Renal cortex interstitium (tissue), 11 donors: Measurements from ENCODE around the gene KY. TPM values are rescaled to one million over a fixed set of nuclear protein-coding genes. Genes with fewer than 3 reads are reported as not detected.

Source experiments
- DNase-seq, 11 donors: peaks; one replicate each; pipeline ENCODE4 v3.0.0-alpha.2; 2013; ENCODE audit warnings: low read depth in 9 of 11, low spot score in 4 of 11; ENCODE audit errors: extremely low read depth in 1 of 11
- polyA plus RNA-seq, 3 donors: library from polyadenylated mRNA; unstranded; fragments of 120-200 nt; gene quantifications; one replicate each; pipeline ENCODE4 v1.2.1, GENCODE V29; 2013; ENCODE audit not compliant: insufficient read length in 3 of 3

The KY gene
- polyA plus RNA-seq, 3 donors: 1.3 to 1.6 (median 1.4) TPM

DNA sequence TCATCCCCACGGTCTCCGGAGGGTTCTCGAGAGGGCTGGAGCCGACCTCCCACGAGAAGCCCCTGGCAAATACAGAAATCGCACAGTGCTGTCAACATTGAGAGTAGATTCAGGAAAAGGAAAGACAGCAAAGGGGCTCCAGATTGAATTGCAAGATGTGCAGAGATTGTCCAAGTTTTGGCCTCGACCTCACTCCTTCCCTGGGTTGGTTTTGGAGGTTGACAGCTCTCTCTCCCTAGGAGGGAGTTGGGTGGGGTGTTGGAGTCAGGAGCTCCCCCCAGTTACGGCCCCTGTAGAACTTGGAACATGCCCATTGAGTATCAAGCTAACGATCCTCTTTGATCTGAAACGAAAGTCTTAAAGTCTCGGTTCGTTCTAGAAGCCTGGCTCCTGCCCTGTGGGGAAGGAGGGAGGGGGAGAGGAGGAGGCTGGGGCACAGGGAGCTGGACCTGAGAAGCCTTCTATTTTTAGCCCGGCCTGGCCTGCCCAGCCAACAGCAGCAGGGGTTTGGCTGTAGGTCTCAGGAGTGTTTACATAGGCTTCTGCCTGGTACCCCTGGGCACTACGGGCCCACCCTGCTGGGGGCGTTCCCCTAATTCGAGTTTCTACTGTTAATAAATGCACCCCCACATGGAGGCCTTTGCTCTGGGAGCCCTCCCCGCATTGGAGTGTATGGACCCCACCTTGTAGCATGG lies 672 bp upstream of the KY start:
- peak in 2 of 11 donors; percentile 14 to 20 for DNase-seq

DNA sequence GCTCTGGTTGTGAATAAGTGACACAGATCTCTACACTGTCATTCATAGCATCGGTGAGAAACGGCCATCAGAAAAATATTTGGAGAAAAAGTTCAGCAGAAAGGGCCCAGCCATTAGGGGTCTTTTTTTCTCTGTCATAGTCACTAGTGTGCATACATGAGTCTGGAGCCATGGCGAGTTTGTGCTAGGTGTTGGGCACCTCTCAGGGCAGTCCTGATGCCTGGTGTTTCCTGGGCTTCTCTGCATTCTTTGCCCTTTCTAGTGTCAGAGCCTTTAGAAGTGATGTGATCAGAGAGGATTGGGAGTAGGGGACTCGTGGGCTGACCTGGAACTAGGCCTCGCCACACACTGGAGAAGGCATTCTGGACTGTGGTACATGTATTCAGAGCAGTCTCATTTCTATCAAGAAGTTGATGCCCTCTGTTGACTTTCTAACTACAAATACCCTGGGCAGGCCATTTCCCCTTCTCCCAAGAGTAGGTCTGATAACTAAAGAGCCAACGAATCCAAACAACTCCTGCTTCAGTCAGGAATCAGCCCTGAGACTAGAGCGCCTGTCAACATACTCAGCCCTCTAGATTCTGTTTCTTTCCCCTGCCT lies 1.6 kb downstream of the KY start:
- DNase-seq: no peak

DNA sequence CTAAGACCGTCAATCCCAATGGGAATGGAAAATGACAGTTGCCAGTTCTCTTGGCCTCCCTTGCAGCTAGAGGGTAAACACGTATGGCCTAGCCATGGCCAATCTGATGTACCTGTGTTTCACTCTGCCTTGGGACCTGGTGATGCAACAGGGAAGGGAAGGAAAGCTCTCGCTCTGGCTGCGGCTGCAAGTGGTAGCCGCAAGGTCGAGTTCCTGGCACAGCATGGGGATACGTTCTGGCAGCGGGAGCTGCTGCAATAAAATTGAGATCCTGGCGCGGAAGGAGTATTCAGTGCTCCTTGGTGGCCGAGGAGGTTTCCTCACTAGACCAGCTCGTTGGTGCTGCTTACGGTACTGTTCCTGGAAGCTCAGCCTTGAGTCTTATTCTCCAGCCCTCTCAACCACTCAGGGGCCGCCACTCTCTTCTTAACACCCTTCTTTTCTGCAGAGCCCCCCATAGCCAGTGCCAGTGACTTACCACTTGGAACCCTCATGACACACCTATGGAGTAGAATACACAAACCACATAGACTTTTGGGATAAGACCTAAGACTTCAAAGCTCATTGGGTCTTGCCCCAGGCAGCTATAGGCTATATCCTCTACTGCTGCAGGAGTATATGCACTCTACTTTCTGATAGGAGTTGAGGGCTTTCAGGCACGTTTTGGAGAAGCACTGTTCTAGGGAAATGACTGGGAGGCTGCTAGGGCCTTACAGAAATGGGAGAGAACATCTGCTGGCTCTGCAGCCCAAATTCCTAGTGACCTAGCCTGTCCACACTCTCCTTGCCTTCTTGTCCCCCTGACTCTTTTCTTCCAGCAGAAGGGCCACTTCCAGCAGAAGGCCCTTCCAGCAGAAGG lies 2.7 kb downstream of the KY start:
- no peak for DNase-seq

DNA sequence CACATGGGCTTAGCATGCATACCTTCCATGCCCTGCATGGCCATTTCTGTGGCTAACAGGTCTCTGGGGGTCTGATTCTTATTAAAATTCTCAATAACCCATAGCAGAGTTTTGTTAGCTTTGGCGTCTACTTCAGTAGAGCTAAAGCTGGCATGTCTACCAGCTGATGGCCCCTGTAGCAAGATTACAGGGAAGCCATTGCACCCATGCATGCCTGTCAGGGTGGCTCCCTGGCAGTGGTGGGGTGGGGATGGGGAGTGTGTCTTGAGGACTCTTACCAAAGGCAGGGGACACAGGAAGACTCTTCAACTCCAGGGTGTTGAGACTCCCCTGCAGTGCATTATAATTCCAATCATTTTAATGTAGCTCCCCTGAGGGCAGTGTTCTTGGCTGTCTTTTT lies 4.7 kb downstream of the KY start:
- no peak for DNase-seq

DNA sequence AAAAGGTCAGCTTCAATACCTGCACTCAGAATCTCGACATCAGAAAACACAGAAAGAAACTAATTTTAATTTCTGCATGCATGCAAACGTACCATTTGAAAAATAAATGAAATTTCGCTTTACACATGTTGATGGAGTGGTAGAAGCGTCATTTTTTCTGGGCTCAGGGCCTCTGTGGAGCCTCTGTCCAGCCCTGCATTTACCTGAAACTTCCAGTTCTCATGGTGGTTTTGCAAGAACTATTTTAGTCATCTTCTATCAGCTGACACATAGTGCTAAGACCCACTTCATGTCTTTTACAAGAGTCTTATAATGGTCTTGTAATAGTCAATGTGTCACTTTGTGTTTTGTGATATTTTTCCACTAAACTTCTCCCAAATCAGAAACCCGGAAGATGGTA lies 5.3 kb downstream of the KY start:
- DNase-seq: no peak

DNA sequence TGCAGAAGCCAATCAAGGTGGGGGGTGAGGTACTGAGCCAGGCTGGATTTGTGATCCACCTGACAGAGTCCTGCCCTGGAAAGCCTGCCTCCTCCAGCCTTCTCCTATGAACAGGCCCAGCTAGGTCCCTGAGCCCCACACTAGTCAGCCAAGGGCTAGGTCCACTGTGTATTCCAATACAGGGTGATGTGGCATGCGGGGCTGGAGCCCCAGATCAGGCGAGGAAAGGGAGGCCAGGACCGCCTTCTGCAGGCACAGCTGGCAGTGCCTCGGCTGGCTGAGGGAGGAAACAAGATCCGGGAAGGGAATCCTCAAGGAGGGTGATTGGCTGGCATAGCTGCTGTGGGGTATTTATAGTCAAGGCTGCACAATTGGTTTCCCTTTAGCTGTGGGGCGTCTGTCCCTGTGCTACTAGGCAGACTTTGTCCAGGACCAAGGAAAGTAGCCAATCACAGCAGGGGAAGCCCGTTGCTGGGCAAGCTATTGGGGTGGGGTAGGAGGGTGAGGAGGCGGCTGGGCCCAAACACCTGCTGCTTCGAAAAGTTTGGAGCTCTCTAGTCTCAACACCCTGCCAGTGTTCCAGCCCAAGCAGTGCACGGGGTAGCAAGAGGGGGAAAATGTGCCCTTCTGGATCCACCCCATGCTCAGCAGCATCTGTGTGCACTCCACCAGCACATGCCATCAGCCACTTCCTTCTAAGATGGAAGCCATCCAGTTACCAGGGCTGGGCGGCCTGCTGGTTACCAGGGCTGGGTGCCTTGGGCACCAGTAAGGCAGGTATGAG lies 5.9 kb downstream of the KY start:
- peak in 1 of 11 donors; percentile 29 for DNase-seq

DNA sequence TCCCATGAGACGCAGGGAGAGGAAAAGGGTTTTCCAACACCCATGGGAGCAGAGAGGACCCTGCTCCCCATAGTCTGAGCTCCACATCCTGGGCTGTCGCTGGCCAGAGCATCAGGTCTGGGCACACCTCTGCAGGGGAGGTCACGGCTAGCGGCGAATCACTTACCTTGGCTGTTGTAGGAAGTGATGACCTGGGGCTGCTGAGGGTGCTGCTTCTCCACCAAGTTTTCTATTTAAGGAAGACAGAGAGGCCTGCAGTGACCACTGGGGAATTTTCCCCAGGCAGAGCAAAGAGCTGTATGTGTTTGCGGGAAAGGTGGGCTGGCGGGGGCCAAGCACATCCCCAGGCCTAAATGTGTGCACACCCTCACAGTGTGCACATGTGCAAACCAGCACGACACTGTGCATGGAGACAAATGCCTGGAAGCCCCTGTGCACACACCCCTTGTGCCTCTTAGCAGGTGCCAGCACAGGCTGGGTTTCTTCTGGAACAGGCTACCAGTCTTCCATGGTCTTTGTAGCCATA lies 7.6 kb downstream of the KY start:
- no peak for DNase-seq

DNA sequence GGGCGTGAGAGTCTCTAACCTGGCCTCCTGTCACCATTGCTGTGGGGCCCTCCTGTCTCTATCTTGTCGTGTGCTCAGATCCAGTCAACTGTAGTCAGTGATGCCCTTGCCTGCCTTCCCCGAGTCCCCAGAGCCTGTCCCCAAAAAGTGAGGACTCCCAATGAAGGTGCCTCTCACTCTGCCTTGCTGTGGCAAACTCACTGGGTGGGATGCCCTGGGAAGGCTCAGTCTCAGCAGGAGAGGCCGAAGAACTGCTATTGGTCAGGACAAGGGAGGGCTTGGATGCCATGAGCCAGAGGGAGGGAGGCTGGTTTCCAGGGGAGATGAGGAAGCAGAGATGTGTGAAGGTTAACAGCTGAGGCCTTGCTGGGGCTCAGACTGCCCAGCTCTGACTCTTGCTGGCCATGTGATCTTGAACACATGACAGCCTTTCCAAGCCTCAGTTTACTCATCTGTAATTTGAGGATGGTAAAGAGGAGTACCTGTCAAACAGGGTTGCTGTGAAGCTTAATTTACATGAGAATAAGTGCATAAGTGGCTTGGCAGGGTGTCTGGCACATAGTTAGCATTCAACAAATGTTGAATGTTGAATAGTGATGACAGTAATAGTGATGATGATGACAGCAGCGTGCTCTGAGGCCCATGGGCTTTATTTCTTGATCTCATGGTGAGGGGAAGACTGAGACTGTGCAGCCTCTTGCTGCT lies 8.2 kb downstream of the KY start:
- no peak for DNase-seq

DNA sequence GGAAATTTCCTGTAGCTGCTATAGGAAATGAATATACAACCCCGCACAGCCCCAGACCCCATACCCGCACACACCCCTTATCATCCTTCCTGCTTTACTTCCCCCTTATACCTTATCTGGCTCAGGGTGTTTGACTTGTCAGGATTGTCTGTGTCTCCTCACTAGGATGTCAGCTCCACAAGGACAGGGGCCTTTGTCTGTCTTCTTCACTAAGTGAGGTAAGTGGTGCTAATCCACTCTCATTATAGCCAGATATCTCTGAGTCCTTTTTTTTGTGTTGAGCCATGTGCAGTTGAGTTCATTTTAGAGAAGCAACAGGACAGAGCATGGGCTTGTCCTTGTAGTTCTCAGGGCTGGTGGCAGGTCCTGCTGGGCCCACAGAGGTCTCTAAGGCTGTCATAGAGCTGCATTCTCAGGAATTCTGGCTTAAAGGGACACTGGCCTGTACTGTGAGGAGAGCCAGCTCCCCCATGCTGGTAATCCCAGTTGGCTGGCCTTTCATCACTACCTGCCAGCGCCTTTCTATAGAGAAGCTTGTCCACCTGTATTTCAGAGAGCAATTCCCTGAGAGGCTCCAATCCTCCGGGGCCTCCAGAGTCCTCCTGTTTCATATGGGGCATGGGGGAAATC lies 9.0 kb downstream of the KY start:
- no peak for DNase-seq

DNA sequence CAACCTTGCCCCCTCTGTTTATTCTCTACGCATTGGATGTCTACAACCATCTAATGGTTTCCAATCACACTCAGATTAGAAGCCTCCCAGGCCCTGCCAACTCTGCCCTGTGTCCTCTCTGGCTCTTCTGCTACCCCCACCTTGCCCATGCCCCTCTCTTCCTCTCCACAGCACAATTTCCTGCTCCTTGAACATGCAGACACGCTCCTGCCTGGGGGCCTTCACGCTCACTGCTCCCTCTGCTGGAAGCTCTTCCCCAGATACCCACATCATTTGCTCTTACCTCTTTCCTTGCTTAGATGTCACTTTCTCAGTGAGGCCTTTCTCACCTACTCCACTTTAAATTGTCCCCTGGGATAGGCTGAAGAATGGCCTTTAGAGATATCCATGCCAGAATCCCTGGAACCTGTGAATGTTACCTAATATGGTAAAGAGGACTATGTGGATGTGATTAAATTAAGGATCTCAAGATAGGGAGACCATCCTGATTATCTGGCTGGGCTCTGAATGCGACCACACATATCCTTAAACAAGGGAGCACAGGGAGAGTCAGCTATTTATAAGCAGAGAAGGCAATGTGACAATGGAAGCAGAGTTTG lies 9.9 kb downstream of the KY start:
- DNase-seq: no peak

DNA sequence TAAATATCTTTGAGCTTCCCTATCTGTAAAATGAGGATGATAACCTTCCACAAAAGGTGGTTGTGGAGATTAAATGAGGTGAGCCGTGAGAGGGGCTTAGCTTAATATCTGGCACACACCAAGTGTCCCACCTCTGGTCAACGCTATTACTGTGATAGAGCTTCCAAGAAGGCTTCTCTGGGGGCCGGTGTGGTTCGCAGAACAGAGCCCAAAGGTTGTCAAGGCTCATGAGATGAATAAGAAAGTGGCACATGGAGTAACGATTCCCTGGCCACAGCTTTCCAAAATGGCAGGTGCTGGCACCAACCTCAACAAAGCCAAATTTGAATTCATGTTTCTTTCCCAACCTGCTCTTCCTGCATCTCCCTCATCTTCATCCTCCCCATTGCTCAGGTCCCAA lies 10.4 kb downstream of the KY start:
- DNase-seq: no peak

DNA sequence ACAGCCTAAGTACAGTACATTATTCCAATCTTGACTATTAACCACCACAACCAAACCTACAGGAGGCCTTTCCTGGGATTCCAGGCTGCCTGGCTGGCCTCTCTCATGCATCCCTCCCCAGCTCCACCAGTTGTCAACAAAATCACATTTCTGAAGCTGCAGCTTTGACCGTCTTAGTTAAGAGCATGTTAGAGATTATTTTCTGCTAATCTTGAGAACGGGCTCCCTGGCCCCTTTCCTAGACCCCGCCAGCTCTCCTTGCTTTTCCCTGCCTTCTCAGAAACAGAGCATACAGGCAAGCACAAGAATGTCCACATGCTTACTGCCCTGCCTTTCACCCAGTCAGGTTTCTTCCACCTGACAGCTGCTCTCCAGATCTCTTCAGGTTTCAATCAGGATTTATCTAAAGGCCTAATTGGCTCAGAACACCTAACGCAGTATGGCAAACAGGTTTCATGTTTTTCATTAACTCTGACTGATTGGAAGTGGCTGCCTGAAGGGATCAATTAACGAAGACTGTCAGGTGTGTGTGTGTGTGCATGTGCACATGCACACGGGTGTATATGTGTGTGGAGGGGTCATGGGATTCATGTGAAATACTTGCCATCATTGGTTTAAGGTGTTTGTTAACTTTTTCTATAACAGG lies 12.3 kb downstream of the KY start:
- no peak for DNase-seq

DNA sequence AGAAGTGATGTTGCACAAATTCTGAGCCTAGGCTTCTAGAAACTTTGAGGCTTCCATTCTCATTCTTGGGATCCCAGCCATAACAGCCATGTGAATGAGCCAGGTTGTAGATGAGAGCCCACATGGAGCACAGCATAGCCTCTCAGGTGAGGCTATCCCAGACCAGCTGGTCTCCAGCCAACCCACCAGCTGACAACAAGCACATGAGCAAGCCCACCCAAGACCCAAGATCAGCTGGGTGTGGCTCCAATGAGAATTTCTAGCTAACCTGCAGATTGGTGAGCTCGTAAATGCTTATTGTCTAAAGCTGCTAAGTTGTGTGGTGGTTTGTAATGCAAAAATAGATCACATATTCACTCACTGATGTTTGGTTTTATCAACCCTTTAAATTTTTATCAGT lies 14.4 kb downstream of the KY start:
- no peak for DNase-seq

DNA sequence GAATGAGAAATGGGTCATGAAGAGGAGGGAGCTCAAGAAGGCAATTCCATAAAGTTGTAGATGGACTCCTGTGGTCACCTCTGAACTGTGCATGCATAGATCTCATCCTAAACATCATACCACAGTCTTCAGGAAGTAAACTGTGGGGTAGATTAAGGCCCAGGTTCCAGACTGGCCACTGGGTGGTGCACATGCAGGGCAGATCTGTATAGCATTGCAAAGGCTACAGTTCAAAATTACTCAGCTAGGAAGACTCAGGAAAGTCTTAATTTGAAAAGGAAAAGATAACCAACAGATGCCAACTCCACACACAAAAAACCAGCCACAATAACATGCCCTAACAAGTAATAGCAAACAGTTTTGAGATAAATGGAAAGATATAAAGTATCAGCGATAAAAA lies 20.3 kb downstream of the KY start:
- no peak for DNase-seq

DNA sequence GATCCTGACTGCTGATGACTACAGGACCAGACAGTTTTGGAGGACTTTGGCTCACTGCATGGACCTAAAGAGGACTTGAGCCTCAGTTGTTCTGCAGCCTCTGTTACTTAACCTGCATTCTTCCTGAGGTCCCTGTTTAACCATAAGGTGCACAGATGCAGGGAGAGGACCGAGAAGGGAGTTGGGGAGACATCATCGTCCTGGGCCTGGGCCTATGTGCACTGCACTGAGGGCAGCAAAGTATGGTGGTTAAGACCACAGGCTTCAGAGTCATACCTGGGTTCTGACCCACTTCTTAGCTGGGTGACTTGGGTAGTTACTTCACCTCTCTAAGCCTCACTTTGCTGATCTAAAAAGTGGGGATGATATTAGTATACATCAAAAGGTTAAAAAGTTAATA lies 21.9 kb downstream of the KY start:
- no peak for DNase-seq

DNA sequence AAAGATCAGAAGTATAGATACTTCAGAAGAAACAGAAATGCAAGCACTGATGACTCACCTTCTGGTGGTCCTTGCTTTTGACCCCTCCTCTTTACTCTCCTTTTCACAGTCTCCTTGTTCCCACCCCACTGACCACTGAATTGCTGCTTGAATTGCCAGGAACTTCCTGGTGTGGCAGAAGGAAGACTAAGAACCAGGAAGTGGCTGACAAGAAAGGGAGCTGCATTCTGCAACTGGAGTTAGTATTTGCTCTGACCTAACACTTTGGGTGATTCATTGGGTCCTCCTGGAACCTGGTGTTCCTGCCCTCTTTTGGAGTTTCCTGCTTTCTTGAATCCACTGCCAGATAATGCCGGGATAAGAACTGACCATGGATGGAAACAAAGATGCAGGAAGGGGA lies 23.0 kb downstream of the KY start:
- DNase-seq: no peak
